Epithelial cell of esophagus (primary cell): ENCODE results near the gene RALGAPA1.
"Not testable (repeated sequence)": the region's sequence is repeated elsewhere in the genome, so short reads cannot be mapped to it uniquely, and the experiment has no call there.

ENCODE experiments used
- DNase-seq: peaks from one replicate; pipeline ENCODE4 v3.0.0; 2010; ENCODE audit warnings: low read depth
- H3K4me3 ChIP-seq: 2 replicates; pipeline ENCODE4 v1.5.1; 2011; ENCODE audit warnings: mild to moderate bottlenecking, low read length, control low read depth
- TF ChIP-seq, protein P1 (sequence below): IDR thresholded peaks from 2 replicates; pipeline ENCODE4 v1.5.1; 2011; ENCODE audit warnings: low read depth, mild to moderate bottlenecking, low read length, control low read depth, inconsistent platforms; ENCODE audit not compliant: insufficient read depth; ENCODE audit errors: missing control alignments

The RALGAPA1 gene

DNA sequence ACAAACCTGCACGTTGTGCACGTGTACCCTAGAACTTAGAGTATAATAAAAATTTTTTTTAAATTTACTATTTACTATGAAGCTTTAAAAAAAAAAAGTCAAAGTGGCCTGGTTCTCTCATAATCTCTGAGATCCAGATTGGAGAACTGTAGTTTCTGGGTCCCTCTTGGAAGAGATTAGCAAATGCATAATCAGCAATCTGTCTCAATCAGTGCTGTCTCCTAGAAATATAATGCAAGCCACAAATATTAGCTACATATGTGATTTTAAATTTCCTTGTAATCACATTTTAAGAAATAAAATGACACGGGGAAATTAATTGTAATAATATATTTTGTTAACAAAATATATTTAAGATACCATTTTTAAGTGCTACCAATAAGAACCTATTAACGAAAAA, 32.3 kb downstream of the RALGAPA1 start:
- TF ChIP-seq, protein P1, sequence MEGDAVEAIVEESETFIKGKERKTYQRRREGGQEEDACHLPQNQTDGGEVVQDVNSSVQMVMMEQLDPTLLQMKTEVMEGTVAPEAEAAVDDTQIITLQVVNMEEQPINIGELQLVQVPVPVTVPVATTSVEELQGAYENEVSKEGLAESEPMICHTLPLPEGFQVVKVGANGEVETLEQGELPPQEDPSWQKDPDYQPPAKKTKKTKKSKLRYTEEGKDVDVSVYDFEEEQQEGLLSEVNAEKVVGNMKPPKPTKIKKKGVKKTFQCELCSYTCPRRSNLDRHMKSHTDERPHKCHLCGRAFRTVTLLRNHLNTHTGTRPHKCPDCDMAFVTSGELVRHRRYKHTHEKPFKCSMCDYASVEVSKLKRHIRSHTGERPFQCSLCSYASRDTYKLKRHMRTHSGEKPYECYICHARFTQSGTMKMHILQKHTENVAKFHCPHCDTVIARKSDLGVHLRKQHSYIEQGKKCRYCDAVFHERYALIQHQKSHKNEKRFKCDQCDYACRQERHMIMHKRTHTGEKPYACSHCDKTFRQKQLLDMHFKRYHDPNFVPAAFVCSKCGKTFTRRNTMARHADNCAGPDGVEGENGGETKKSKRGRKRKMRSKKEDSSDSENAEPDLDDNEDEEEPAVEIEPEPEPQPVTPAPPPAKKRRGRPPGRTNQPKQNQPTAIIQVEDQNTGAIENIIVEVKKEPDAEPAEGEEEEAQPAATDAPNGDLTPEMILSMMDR, result no peak
- DNase-seq, result no peak
- no peak overlapping the region for H3K4me3 ChIP-seq

DNA sequence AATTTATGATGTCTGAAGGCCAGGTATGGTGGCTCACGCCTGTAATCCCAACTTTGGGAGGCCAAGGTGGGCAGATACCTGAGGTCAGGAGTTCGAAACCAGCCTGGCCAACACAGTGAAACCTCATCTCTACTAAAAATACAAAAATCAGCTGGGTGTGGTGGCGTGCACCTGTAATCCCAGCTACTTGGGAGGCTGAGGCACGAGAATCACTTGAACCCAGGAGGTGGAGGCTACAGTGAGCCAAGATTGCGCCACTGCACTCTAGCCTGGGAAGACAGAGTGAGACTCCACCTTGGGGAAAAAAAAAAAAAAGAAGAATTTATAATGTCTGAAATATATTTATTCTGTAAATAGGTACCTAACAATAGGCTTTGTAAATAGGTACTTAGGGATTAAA, 33.0 kb downstream of the RALGAPA1 start:
- H3K4me3 ChIP-seq, DNase-seq: not testable (repeated sequence)

DNA sequence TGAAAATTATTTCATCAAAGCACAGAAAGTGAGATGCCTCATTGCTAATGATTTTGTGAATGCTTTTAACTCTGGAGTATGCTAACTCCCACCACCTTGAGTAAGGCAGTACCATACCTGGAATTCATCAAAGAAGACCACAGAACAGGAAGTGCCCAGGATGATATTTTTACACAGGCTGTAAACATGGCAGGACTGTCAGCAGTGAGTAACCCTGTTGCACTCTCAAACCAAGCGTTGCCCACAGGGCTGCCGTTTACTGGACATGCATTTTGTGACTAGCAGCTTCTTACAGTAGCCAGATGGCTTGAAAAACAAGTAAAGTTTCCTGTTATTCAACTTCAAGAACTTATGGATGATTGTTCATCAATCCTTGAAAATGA, 42.4 kb downstream of the RALGAPA1 start:
- no peak overlapping the region for H3K4me3 ChIP-seq
- DNase-seq, result no peak
- TF ChIP-seq, protein P1, result no peak

DNA sequence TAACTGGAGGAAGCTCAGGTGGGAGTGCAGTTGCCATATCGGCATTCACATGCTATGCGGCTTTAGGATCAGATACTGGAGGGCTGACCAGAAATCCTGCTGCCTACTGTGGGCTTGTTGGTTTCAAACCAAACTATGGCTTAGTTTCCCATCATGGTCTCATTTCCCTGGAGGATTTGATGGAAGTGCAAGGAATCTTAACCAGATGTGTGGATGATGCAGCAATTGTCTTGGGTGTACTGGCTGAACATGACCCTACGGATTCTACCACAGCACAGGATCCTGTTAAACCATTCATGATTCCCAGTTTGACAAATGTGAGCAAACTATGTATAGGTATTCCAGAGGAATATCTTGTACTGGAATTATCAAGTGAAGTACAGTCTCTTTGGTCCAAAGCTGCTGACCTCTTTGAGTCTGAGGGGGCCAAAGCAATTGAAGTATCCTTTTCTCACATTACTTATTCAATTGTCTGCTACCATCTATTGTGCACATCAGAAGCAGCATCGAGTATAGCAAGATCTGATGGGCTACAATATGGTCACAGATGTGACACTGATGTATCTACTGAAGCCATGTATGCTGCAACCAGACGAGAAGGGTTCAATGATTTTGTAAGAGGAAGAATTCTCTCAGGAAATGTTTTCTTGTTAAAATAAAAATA, 42.9 kb downstream of the RALGAPA1 start:
- TF ChIP-seq, protein P1, result no peak
- DNase-seq, result no peak
- no peak overlapping the region for H3K4me3 ChIP-seq

DNA sequence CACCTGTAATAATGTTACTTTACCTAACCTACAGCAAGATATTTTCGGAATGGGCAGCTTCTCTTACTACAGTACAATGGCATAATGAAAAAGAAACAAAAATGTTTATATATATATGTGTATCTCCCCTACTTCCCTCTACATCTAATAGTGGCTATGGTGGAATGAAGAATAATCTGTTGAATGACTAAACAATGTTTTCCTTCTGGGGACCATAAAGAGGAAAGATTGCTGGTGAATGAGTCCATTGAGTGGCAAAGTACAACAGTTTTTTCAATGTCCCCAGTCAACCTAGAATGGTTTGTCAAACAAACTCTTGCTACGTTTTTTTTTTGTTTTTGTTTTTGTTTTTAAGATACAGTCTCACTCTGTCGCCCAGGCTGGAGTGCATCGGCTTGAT, 47.2 kb downstream of the RALGAPA1 start:
- H3K4me3 ChIP-seq, result no peak overlapping the region
- DNase-seq, result no peak
- TF ChIP-seq, protein P1, result no peak

DNA sequence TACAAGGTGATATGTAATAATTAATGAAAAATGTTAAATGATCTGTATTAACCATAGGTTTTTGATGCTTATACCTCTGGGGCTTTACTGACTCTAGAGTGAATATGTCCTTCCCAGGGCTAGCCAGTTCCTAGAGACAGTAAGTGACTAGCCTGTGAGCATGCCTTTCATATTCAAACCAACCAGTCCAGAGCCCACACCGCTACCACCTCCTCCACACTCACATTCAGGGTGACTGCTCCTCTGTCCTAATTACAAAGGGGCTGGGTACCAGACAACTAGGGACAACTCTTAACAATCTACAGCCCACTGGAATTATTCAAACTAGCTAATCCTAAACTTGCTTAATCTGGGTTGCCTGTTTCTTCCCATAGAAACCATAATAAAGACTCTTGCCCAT, 49.0 kb downstream of the RALGAPA1 start:
- TF ChIP-seq, protein P1, result no peak
- DNase-seq, result no peak
- H3K4me3 ChIP-seq, result no peak overlapping the region

DNA sequence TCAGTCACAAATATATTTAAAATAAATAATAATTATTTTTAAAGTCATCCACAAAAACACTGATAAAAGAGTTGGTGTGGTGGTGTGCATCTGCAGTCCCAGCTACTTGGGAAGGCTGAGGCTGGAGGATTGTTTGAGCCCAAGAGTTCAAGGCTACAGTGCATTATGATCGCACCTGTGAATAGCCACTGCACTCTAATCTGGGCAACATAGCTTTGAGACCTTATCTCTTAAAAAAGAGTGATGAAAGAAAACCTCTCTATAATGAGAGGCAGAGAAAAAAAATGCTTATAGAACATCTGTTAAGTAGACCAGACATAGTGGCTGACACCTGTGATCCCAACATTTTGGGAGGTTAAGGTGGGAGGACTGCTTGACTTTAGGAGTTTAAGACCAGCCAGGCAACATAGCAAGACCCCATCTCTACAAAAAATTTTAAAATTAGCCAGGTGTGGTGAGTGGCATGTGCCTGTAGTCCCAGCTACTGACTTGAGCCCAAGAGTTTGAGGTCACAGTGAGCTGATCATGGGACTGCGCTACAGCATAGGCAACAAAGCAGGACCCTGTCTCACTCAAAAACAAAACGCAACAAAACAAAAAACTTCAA, 50.5 kb downstream of the RALGAPA1 start:
- no peak for DNase-seq
- TF ChIP-seq, protein P1, result no peak
- no peak overlapping the region for H3K4me3 ChIP-seq
